HCT116 (cell line): Measurements from ENCODE around the gene TBXAS1. TPM values are rescaled to one million over a fixed set of nuclear protein-coding genes. Genes with fewer than 3 reads are reported as not detected.

Experiments used
- ATAC-seq: fragments of 200-7000 bp; cut with Tn5 transposase; 2 replicates; pipeline ENCODE4 v1.9.1; 2020; ENCODE audit warnings: mild to moderate bottlenecking, moderate library complexity
- BruUV-seq: library from RNA; stranded (reverse); fragments of 400-500 nt; replicated peaks from 2 replicates; lab custom pipeline; 2021; lab: Mats Ljungman, UMichigan
- CTCF ChIA-PET: fragments of 300-600 bp; sonication (Branson Sonifier 250); formaldehyde crosslinking; loops from one replicate; lab custom pipeline; 2021; ENCODE audit warnings: antibody characterized with exemption; lab: Charles Lee
- POLR2A ChIA-PET: fragments of 300-600, 350-600 bp; sonication (Branson Sonifier 250); formaldehyde crosslinking; loops from one replicate; lab custom pipeline; 2021; ENCODE audit warnings: antibody characterized with exemption; lab: Charles Lee
- RAD21 ChIA-PET, 2 experiments: fragments of 300-600 bp; sonication (Branson Sonifier 250); formaldehyde crosslinking; loops; one replicate each; lab custom pipeline; 2023; ENCODE audit warnings: low total read pairs in 2 of 2; ENCODE audit not compliant: uncharacterized antibody in 2 of 2, unreplicated experiment in 2 of 2, low non-redundant PET in 1 of 2; lab: Charles Lee
- DNase-seq: peaks from one replicate; pipeline ENCODE4 v3.0.0-alpha.2; 2010; ENCODE audit warnings: low read depth, low spot score
- H2AFZ ChIP-seq: fragments of 200-600 bp; shearing (Covaris generic), sonication (generic); 2 replicates; pipeline ENCODE4 v1.6.1; 2017; ENCODE audit warnings: low read depth, mixed run types, mixed read lengths, antibody characterized with exemption, low read length; ENCODE audit not compliant: poor library complexity, severe bottlenecking
- H3K27ac ChIP-seq: 2 replicates; pipeline ENCODE4 v1.5.1; 2012; ENCODE audit warnings: low read depth, low read length
- H3K27me3 ChIP-seq: fragments of 200-600 bp; sonication (generic); 2 replicates; pipeline ENCODE4 v1.6.1; 2016; ENCODE audit warnings: mixed run types, low read length, mixed read lengths; ENCODE audit not compliant: insufficient read depth
- H3K36me3 ChIP-seq, 2 experiments: fragments of 200-500 bp in 1 of 2; fragments of 200-600 bp in 1 of 2; sonication (Bioruptor generic) in 1 of 2; sonication (generic) in 1 of 2; 2 replicates each; pipeline versions ENCODE4 v1.5.1 to v1.6.1; 2014 to 2016; ENCODE audit warnings: low read length in 2 of 2, inconsistent platforms in 1 of 2, mixed read lengths in 1 of 2, mixed run types in 1 of 2; ENCODE audit not compliant: insufficient read depth in 2 of 2, control insufficient read depth in 1 of 2
- H3K4me1 ChIP-seq, 2 experiments: fragments of 200-600 bp in 1 of 2; sonication (generic) in 1 of 2; 2 replicates each; pipeline versions ENCODE4 v1.5.1 to v1.6.1; 2012 to 2017; ENCODE audit warnings: low read length in 2 of 2, inconsistent platforms in 1 of 2, mild to moderate bottlenecking in 1 of 2, mixed read lengths in 1 of 2, mixed run types in 1 of 2, moderate library complexity in 1 of 2; ENCODE audit not compliant: insufficient read depth in 2 of 2, control insufficient read depth in 1 of 2
- H3K4me2 ChIP-seq: fragments of 200-600 bp; sonication (generic); 2 replicates; pipeline ENCODE4 v1.6.1; 2017; ENCODE audit warnings: mixed run types, low read length, mixed read lengths
- H3K4me3 ChIP-seq, 2 experiments: fragments of 200-600 bp in 1 of 2; sonication (generic) in 1 of 2; replicated peaks in 1 of 2; 2 replicates each; pipeline ENCODE4 v1.5.1; 2011 to 2016; ENCODE audit warnings: low read length in 2 of 2, control low read depth in 1 of 2, low read depth in 1 of 2, mild to moderate bottlenecking in 1 of 2, mixed read lengths in 1 of 2, mixed run types in 1 of 2
- H3K79me2 ChIP-seq: fragments of 200-600 bp; sonication (generic); 2 replicates; pipeline ENCODE4 v1.6.1; 2017; ENCODE audit warnings: mild to moderate bottlenecking, mixed run types, low read length, moderate library complexity, mixed read lengths; ENCODE audit not compliant: insufficient read depth
- H3K9ac ChIP-seq: fragments of 200-600 bp; sonication (generic); 2 replicates; pipeline ENCODE4 v1.6.1; 2016; ENCODE audit warnings: low read length, mixed read lengths
- H3K9me2 ChIP-seq: fragments of 200-600 bp; sonication (generic), shearing (Covaris generic); 2 replicates; pipeline ENCODE4 v1.6.1; 2017; ENCODE audit warnings: mixed run types, mild to moderate bottlenecking, moderate library complexity; ENCODE audit not compliant: insufficient read depth
- H3K9me3 ChIP-seq, 2 experiments: fragments of 200-500 bp in 1 of 2; fragments of 200-600 bp in 1 of 2; sonication (Bioruptor generic) in 1 of 2; sonication (generic) in 1 of 2; 2 replicates each; pipeline ENCODE4 v1.6.1; 2014 to 2017; ENCODE audit warnings: low read length in 2 of 2, mixed read lengths in 2 of 2, inconsistent platforms in 1 of 2, low read depth in 1 of 2, mild to moderate bottlenecking in 1 of 2, mixed run types in 1 of 2, moderate library complexity in 1 of 2; ENCODE audit not compliant: control insufficient read depth in 1 of 2, insufficient read depth in 1 of 2
- H4K20me1 ChIP-seq: fragments of 200-600 bp; sonication (generic), shearing (Covaris generic); 2 replicates; pipeline ENCODE4 v1.6.1; 2017; ENCODE audit warnings: mixed run types, mild to moderate bottlenecking, moderate library complexity; ENCODE audit not compliant: insufficient read depth
- CBX3 ChIP-seq: IDR thresholded peaks from 2 replicates; pipeline ENCODE4 v1.6.1; 2012; ENCODE audit warnings: low read depth
- CEBPB ChIP-seq: IDR thresholded peaks from 2 replicates; pipeline ENCODE4 v1.6.1; 2012; ENCODE audit warnings: low read depth
- CTCF ChIP-seq, 3 experiments: fragments of 200-600 bp in 1 of 3; sonication (generic) in 1 of 3; IDR thresholded peaks in 2 of 3; conservative IDR thresholded peaks in 1 of 3; 2 replicates each; pipeline ENCODE4 v1.5.1; 2012 to 2017; ENCODE audit warnings: low read depth in 2 of 3, low read length in 2 of 3, antibody characterized with exemption in 1 of 3, borderline replicate concordance in 1 of 3, control low read depth in 1 of 3, mild to moderate bottlenecking in 1 of 3, mixed read lengths in 1 of 3, mixed run types in 1 of 3, moderate library complexity in 1 of 3; ENCODE audit not compliant: insufficient read depth in 1 of 3
- EGR1 ChIP-seq: IDR thresholded peaks from 2 replicates; pipeline ENCODE4 v1.6.1; 2012; ENCODE audit warnings: low read depth
- ELF1 ChIP-seq: IDR thresholded peaks from 2 replicates; pipeline ENCODE4 v1.6.1; 2012; ENCODE audit warnings: low read depth, borderline replicate concordance
- EZH2 ChIP-seq: fragments of 200-600 bp; sonication (generic); IDR thresholded peaks from 2 replicates; pipeline ENCODE4 v1.6.1; 2017; ENCODE audit warnings: antibody characterized with exemption, mixed run types
- EZH2phosphoT487 ChIP-seq: fragments of 200-600 bp; IDR thresholded peaks from 2 replicates; pipeline ENCODE4 v1.6.1; 2018; ENCODE audit warnings: antibody characterized with exemption, borderline replicate concordance
- FOSL1 ChIP-seq: IDR thresholded peaks from 2 replicates; pipeline ENCODE4 v1.6.1; 2012; ENCODE audit warnings: low read depth
- POLR2A ChIP-seq: IDR thresholded peaks from 2 replicates; pipeline ENCODE4 v1.7.0; 2011; ENCODE audit warnings: borderline replicate concordance; ENCODE audit not compliant: insufficient read depth, insufficient read length; ENCODE audit errors: extremely low read depth
- POLR2AphosphoS5 ChIP-seq: IDR thresholded peaks from 2 replicates; pipeline ENCODE4 v1.6.1; 2011; ENCODE audit warnings: mild to moderate bottlenecking, low read depth, low read length, moderate library complexity
- SIN3A ChIP-seq: IDR thresholded peaks from 2 replicates; pipeline ENCODE4 v1.6.1; 2012; ENCODE audit warnings: low read depth
- SP1 ChIP-seq: IDR thresholded peaks from 2 replicates; pipeline ENCODE4 v1.6.1; 2012; ENCODE audit warnings: low read depth
- SRF ChIP-seq: IDR thresholded peaks from 2 replicates; pipeline ENCODE4 v1.6.1; 2012; ENCODE audit warnings: low read depth
- TCF7L2 ChIP-seq: IDR thresholded peaks from 2 replicates; pipeline ENCODE4 v1.7.0; 2011; ENCODE audit warnings: borderline replicate concordance, inconsistent platforms; ENCODE audit not compliant: insufficient read depth, insufficient read length; ENCODE audit errors: extremely low read depth
- ZBTB33 ChIP-seq: IDR thresholded peaks from 2 replicates; pipeline ENCODE4 v1.6.1; 2011; ENCODE audit warnings: mild to moderate bottlenecking, low read length, moderate library complexity; ENCODE audit not compliant: insufficient replicate concordance; ENCODE audit errors: extremely low read depth
- ZFX ChIP-seq: fragments of 450-650 bp; IDR thresholded peaks from 2 replicates; pipeline ENCODE4 v1.6.1; 2017
- ZNF274 ChIP-seq: fragments of 200-500 bp; sonication (Bioruptor generic); IDR thresholded peaks from 2 replicates; pipeline ENCODE4 v1.6.1; 2014; ENCODE audit warnings: mild to moderate bottlenecking, low read depth, low read length, inconsistent platforms
- intact Hi-C: fragments of 100-400 bp; cut with micrococcal nuclease; formaldehyde crosslinking; loops from 2 replicates; pipeline ENCODE4 v1.10.0; 2022
- total RNA-seq: library from RNA; stranded (reverse); gene quantifications from one replicate; pipeline ENCODE4 v1.2.1, GENCODE V29; 2021; ENCODE audit not compliant: unreplicated experiment
- TF ChIP-seq, protein P1 (sequence below): IDR thresholded peaks from 2 replicates; pipeline ENCODE4 v1.6.1; 2012

The TBXAS1 gene
- total RNA-seq, 1 experiment from 2014 or later: 1.4 TPM

DNA sequence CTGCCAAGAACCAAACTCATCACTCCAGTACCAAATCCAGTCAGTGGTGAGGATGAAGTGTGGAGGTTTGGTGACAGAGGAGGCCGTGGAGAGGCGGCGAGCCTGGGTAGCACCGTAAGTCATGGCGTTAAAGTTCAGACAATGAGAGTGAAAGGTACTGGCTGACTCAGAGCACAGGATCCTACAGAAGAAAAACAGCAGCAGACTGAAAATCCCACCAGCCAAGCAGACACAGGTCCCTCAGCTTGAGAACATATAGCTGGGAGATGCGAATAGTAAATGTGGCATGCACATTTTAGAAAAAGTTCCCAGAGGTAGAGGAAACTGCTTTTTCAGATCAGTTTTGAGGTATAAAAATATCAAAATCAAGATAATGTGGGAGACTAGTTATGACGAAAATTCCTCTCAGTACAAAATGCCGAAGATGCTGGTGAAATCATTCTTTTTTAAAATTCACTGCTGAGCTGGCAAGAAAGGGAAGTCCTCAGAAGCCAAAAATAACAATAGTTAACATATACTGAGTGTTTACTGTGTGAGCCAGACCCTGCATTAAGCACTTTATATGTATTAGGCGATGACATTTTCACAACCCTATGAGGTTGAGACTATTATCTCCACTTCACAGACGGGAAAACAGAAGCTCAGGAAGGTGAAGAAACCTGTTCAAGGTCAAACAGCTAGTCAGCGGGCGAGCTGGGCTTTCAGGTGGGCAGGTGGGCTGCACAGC lies 212.8 kb downstream of the TBXAS1 start:
- intact Hi-C loops: no loop called here
- no peaks in the 10 kb centered on the region for H3K79me2 ChIP-seq
- DNase-seq: no peak
- TF ChIP-seq POLR2A (no peak), ELF1 (no peak), FOSL1 (no peak), SIN3A (no peak)
- no peak overlapping the region for H3K27ac ChIP-seq
- RAD21 ChIA-PET: no interaction called here
- H3K4me3 ChIP-seq: no peak overlapping the region
- no peak for ATAC-seq
- no TSS peak for BruUV-seq
- no peaks in the 10 kb centered on the region for H3K36me3 ChIP-seq
- no peaks in the 10 kb centered on the region for H3K4me1 ChIP-seq
- no peaks in the 10 kb centered on the region for H3K9me2 ChIP-seq
- no peak overlapping the region for H3K4me2 ChIP-seq
- H3K9ac ChIP-seq: no peak overlapping the region
- POLR2A ChIA-PET: no interaction called here
- CTCF ChIA-PET: interaction anchor here (1.4 kb wide), 1 partner anchor 421 kb away, joined by 4 read pairs; no protein-coding TSS in a partner anchor
- no peaks in the 10 kb centered on the region for H3K27me3 ChIP-seq
- H2AFZ ChIP-seq: no peak overlapping the region
- no peaks in the 10 kb centered on the region for H3K9me3 ChIP-seq
- H4K20me1 ChIP-seq: no peaks in the 10 kb centered on the region

DNA sequence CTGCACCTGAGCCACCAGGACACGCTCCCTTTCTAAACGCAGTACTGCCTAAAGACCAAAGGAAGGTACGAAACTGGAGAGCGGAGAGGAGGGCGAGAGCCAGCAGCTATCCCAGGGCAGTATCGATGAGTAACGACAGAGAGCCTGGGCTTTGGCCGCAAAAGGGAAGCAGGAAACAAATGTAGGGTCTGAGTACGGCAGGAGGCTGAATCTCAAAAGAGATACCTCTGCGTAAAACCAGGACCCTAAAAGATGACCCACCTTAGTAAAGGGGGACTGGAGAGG lies 213.3 kb downstream of the TBXAS1 start:
- POLR2A ChIA-PET: no interaction called here
- Histone ChIP-seq H3K9me2 (no peaks in the 10 kb centered on the region), H2AFZ (no peak overlapping the region), H3K9ac (no peak overlapping the region), H3K4me2 (no peak overlapping the region), H3K4me1 (no peaks in the 10 kb centered on the region), H3K4me3 (no peak overlapping the region), H3K9me3 (no peaks in the 10 kb centered on the region), H3K79me2 (no peaks in the 10 kb centered on the region), H3K27ac (no peak overlapping the region), H3K36me3 (no peaks in the 10 kb centered on the region), H3K27me3 (no peaks in the 10 kb centered on the region), H4K20me1 (no peaks in the 10 kb centered on the region)
- CTCF ChIA-PET: interaction anchor here (1.4 kb wide), 1 partner anchor 421 kb away, joined by 4 read pairs; no protein-coding TSS in a partner anchor
- intact Hi-C loops: no loop called here
- no peak for DNase-seq
- no TSS peak for BruUV-seq
- ATAC-seq: no peak
- RAD21 ChIA-PET: no interaction called here
- TF ChIP-seq ZFX (no peak), ZNF274 (no peak), SP1 (no peak), EZH2phosphoT487 (no peak), SRF (no peak), CBX3 (no peak), TCF7L2 (no peak), CEBPB (no peak), FOSL1 (no peak), EGR1 (no peak), ELF1 (no peak), SIN3A (no peak), ZBTB33 (no peak), POLR2A (no peak), POLR2AphosphoS5 (no peak), CTCF (IDR thresholded peaks at IDR 0.05 in 2 of 3, conservative IDR thresholded peaks at IDR 0.05 in 1 of 3; ENCODE audit: borderline replicate concordance in 1 of 3, insufficient read depth in 1 of 3, low read depth in 2 of 3, low read length in 2 of 3) (no peak), EZH2 (no peak)
- TF ChIP-seq, protein P1, sequence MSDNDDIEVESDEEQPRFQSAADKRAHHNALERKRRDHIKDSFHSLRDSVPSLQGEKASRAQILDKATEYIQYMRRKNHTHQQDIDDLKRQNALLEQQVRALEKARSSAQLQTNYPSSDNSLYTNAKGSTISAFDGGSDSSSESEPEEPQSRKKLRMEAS: no peak
